CD4-positive, alpha-beta T cell treated with Interleukin-4 for 1 hour (primary cell): Measurements from ENCODE around the gene PTPRQ.

Source experiments
- DNase-seq, 2 donors: peaks; one replicate each; pipeline ENCODE4 v3.0.0-alpha.2; 2020 to 2022

Gene PTPRQ

GRCh38 chr12:80707126-80707829 lies 263.2 kb downstream of the PTPRQ start, which contains the start of gene MYF6:
Gene MYF6, plus strand, starts transcription at chr12:80707634. Its CDS starts 86 bp downstream, at chr12:80707720.
- no peak for DNase-seq

- DNase-seq, result no peak
Measured at GRCh38 chr12:80707830-80708258, 263.8 kb downstream of the PTPRQ start.

DNA sequence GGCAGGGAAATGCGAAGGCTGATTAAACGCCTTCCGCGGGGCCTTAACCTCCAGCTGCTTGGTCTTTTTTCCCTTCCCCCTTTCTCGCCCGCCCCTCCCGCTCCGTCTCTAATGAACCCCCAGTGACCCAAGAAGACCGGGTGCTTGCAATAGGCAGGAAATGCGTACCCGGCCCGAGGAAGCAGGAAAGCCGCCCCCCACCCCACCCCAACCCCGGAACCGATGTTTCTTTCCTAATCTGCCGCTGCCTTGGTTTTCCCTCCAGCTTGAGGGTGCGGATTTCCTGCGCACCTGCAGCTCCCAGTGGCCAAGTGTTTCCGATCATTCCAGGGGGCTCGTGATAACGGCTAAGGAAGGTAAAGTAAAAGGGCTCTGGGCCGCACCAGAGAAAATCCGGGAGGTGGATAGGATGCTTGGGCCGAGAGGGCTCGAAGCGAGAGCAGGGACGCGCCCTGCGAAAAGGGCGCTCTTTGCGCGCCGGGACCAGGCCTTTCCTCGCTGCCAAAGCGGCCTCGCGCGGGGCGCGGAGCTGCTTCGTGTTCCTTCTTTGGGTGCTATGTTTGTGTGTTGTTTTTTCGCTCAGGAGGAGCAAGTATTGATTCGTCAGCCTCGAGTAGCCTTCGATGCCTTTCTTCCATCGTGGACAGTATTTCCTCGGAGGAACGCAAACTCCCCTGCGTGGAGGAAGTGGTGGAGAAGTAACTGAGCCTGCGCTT lies 264.4 kb downstream of the PTPRQ start:
- DNase-seq, result no peak

- DNase-seq, result no peak
Measured at GRCh38 chr12:80708975-80709328, 264.9 kb downstream of the PTPRQ start.

DNA sequence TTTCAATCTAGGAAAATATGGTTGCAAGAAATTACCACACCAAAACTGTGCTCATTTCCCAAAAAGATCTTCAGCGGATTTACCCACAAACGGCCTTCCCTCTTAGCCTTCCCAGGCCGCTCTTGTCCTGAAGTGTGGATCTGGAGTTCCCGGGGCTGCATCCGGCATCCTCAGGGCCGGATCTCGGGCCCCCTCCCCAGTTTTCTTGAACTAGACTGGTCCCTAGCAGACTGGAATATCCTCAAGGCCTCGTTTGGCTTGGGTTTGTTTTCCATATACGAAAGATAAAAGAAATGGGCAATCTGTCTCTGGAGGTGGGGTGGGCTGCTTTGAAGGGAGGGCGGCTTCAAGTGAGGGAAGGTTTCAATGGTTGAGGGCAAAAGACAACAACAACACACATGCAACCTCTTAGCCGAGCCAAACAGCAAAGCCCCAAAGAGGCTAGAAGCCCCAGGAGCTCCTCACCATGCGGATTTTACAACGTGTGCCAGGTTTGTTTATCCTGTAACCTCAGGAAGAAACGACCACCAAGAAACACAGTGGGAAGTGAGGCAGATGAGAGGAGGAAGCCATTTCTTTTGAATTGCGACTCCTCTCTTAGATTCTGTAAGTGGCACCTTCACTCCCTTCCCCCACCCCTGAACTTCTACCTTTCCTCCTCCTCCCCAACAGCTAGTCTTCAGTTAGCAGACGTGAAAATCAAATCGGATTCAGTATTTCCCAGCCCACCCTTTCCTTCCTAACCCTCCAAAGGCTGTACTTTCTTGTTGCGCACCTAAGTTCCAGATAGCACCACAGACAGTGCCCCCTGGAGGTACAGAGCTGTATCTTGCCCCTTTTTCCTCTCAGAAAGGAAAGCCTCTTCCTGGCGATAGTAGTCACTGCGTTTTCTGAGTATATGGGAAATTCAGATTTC lies 266.0 kb downstream of the PTPRQ start:
- no peak for DNase-seq

- no peak for DNase-seq
Measured at GRCh38 chr12:80710727-80711449, 266.9 kb downstream of the PTPRQ start.

- no peak for DNase-seq
Measured at GRCh38 chr12:80711866-80712265, 267.8 kb downstream of the PTPRQ start.

- DNase-seq, result no peak
Measured at GRCh38 chr12:80712866-80713265, 268.8 kb downstream of the PTPRQ start.

- no peak for DNase-seq
Measured at GRCh38 chr12:80713419-80713818, 269.4 kb downstream of the PTPRQ start.

- no peak for DNase-seq
Measured at GRCh38 chr12:80714055-80714454, 270.0 kb downstream of the PTPRQ start.

GRCh38 chr12:80714846-80715245 lies 270.8 kb downstream of the PTPRQ start:
- no peak for DNase-seq

- DNase-seq, result no peak
Measured at GRCh38 chr12:80715713-80716249, 271.7 kb downstream of the PTPRQ start.

GRCh38 chr12:80716696-80717469 lies 272.8 kb downstream of the PTPRQ start, which contains the start of gene MYF5:
Gene MYF5, plus strand, starts transcription at chr12:80716912. Its CDS starts 152 bp downstream, at chr12:80717064.
- DNase-seq, result no peak

- no peak for DNase-seq
Measured at GRCh38 chr12:80717856-80718255, 273.8 kb downstream of the PTPRQ start.

GRCh38 chr12:80720516-80720915 lies 276.5 kb downstream of the PTPRQ start:
- DNase-seq, result no peak

DNA sequence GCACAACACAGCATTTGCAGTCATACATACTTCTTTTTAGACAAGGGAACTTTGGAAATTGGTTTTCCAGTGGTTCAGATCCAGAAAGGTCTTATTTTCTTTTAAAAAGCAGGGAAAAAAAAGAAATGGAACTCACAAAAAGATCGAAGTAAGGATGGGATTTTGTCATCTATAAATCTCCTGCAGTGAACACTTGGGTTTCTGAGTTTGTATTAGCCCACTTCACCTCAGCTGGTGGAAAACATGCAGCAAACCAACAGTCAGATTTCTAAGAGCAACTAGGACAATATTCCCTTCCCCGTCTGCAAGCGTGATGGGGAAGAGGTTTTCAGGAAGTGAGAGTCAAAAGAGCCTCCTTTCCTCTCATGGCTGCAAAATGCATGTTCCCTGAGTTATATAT lies 277.3 kb downstream of the PTPRQ start:
- DNase-seq, result no peak
